OCI-LY3 (cell line): ENCODE data around the gene BCL6B.

Source experiments
- H2AFZ ChIP-seq: fragments of 200-600, 300-600 bp; shearing (Covaris generic); 2 replicates; pipeline ENCODE4 v1.6.0; 2014; ENCODE audit warnings: antibody characterized with exemption, low read depth, low read length
- H3K27ac ChIP-seq: fragments of 200-600, 300-600 bp; sonication (generic); 2 replicates; pipeline ENCODE4 v1.5.1; 2014; ENCODE audit warnings: mild to moderate bottlenecking, low read length, moderate library complexity, mixed read lengths
- H3K27me3 ChIP-seq: fragments of 200-600, 300-600 bp; sonication (generic); 2 replicates; pipeline ENCODE4 v1.6.1; 2014; ENCODE audit warnings: low read depth, low read length, mixed read lengths
- H3K36me3 ChIP-seq: fragments of 200-600, 300-600 bp; sonication (generic); replicated peaks from 2 replicates; pipeline ENCODE3; 2014; ENCODE audit warnings: low read depth, low read length, mixed read lengths
- H3K4me1 ChIP-seq: fragments of 300-600, 200-600 bp; sonication (generic); 2 replicates; pipeline ENCODE4 v1.6.1; 2014; ENCODE audit warnings: low read length, mixed read lengths
- H3K4me2 ChIP-seq: fragments of 200-600, 300-600 bp; sonication (generic); 2 replicates; pipeline ENCODE4 v1.6.1; 2014; ENCODE audit warnings: low read length, mixed read lengths
- H3K4me3 ChIP-seq: fragments of 300-600, 200-600 bp; sonication (generic); 2 replicates; pipeline ENCODE4 v1.5.1; 2014; ENCODE audit warnings: antibody characterized with exemption, mild to moderate bottlenecking, low read length, moderate library complexity
- H3K79me2 ChIP-seq: fragments of 300-600, 200-600 bp; shearing (Covaris generic); 2 replicates; pipeline ENCODE4 v1.6.1; 2014; ENCODE audit warnings: mild to moderate bottlenecking, low read length, mixed read lengths
- H3K9ac ChIP-seq: fragments of 300-600, 200-600 bp; shearing (Covaris generic); 2 replicates; pipeline ENCODE4 v1.6.0; 2014; ENCODE audit warnings: mild to moderate bottlenecking, low read length, moderate library complexity
- H3K9me3 ChIP-seq: fragments of 200-600, 300-600 bp; shearing (Covaris generic); 2 replicates; pipeline ENCODE4 v1.6.1; 2014; ENCODE audit warnings: low read length, mixed read lengths; ENCODE audit not compliant: insufficient read depth
- H4K20me1 ChIP-seq: fragments of 200-600, 300-600 bp; sonication (generic); 2 replicates; pipeline ENCODE4 v1.6.1; 2016; ENCODE audit warnings: low read length, mixed read lengths; ENCODE audit not compliant: insufficient read depth
- EZH2phosphoT487 ChIP-seq: fragments of 200-600 bp; shearing (Covaris generic); IDR thresholded peaks from 2 replicates; pipeline ENCODE4 v1.6.1; 2018; ENCODE audit warnings: antibody characterized with exemption, mixed run types, low read depth
- TF ChIP-seq, protein P1 (sequence below): fragments of 200-600, 300-600 bp; sonication (generic); IDR thresholded peaks from 2 replicates; pipeline ENCODE4 v1.5.1; 2014; ENCODE audit warnings: antibody characterized with exemption, low read length, low read depth

BCL6B gene

DNA sequence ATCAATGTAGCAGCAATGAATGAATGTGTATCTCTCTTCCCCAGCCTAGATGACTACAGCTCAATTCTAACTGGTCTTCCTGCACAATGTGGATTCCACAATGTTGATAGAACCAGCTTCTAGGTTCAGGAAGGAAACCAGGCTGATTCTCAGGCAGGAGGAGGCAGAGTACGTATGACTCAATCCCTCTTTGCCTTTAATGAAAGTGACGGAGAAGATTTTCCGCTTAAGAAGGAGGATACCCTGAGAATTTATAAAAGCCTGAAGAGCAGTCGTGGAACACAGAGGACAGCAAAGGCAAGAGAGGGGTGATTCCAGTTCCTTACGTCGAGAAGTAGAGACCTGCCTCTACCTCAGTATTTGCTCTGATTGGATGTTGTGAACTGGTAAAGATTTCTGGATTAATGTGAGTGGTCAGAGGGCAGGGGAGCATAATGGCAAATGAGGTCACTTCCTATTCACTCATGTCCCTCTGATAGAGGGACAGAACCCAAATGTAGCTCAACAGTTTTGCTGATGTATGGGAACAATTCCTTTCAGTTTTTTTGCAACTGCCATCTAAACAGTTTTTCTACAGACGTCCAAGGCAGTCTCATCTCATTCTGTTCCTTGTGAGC lies 36.1 kb downstream of the BCL6B start:
- H3K4me3 ChIP-seq = no peak overlapping the region
- no peak overlapping the region for H2AFZ ChIP-seq
- H3K79me2 ChIP-seq = no peaks in the 10 kb centered on the region
- no peak overlapping the region for H3K9ac ChIP-seq
- no peaks in the 10 kb centered on the region for H3K36me3 ChIP-seq
- TF ChIP-seq, protein P1, sequence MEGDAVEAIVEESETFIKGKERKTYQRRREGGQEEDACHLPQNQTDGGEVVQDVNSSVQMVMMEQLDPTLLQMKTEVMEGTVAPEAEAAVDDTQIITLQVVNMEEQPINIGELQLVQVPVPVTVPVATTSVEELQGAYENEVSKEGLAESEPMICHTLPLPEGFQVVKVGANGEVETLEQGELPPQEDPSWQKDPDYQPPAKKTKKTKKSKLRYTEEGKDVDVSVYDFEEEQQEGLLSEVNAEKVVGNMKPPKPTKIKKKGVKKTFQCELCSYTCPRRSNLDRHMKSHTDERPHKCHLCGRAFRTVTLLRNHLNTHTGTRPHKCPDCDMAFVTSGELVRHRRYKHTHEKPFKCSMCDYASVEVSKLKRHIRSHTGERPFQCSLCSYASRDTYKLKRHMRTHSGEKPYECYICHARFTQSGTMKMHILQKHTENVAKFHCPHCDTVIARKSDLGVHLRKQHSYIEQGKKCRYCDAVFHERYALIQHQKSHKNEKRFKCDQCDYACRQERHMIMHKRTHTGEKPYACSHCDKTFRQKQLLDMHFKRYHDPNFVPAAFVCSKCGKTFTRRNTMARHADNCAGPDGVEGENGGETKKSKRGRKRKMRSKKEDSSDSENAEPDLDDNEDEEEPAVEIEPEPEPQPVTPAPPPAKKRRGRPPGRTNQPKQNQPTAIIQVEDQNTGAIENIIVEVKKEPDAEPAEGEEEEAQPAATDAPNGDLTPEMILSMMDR = no peak
- TF ChIP-seq EZH2phosphoT487 = no peak
- H3K4me2 ChIP-seq = no peak overlapping the region
- H3K9me3 ChIP-seq = no peaks in the 10 kb centered on the region
- H3K27me3 ChIP-seq = peaks cover 5% of the 10 kb centered on the region; the same call in 1 of the 2 replicates
- no peaks in the 10 kb centered on the region for H3K4me1 ChIP-seq
- H3K27ac ChIP-seq = no peak overlapping the region
- H4K20me1 ChIP-seq = no peaks in the 10 kb centered on the region

- Histone ChIP-seq H3K4me3 (no peak overlapping the region), H3K4me1 (no peaks in the 10 kb centered on the region), H3K79me2 (no peaks in the 10 kb centered on the region), H3K27ac (no peak overlapping the region), H3K9ac (no peak overlapping the region), H3K9me3 (no peaks in the 10 kb centered on the region), H2AFZ (no peak overlapping the region), H3K27me3 (peaks cover 5% of the 10 kb centered on the region; the same call in 1 of the 2 replicates), H4K20me1 (no peaks in the 10 kb centered on the region), H3K36me3 (no peaks in the 10 kb centered on the region), H3K4me2 (no peak overlapping the region)
- TF ChIP-seq EZH2phosphoT487 = no peak
- TF ChIP-seq, protein P1 = no peak
These were observed 37.5 kb downstream of the BCL6B start for GRCh38 chr17:7060165-7060891.

DNA sequence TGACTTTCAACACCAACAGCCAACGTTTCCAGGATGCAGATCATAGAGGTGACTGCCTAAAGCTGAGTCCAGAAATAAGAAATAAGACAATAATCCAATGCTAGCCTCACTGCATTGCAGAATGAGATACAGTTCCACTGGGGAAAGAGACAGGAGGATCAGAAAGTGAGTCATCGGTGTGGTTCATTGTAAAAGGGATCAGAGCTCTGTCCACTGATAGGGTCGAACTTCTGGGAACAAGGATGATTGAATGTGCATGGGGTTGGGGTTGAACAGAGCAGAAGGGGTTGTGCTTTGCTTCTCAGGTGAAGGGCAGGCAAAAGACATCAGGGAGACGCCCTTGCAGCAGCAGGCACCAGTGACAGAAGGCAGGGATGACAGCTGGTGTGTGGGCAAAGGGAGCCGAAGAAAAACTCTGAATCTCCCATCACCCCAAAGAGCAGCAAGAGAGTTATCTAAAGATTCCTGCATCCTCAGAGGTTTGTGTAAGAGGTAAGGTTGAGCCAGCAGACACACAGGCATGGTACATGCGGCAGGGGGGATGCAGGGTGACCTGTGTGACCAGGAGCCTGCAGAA lies 40.8 kb downstream of the BCL6B start:
- H4K20me1 ChIP-seq = no peaks in the 10 kb centered on the region
- no peaks in the 10 kb centered on the region for H3K9me3 ChIP-seq
- H3K9ac ChIP-seq = no peak overlapping the region
- no peak overlapping the region for H2AFZ ChIP-seq
- H3K27ac ChIP-seq = no peak overlapping the region
- no peak overlapping the region for H3K4me2 ChIP-seq
- H3K79me2 ChIP-seq = no peaks in the 10 kb centered on the region
- no peaks in the 10 kb centered on the region for H3K36me3 ChIP-seq
- H3K4me1 ChIP-seq = no peaks in the 10 kb centered on the region
- TF ChIP-seq, protein P1 = no peak
- no peak for TF ChIP-seq EZH2phosphoT487
- H3K4me3 ChIP-seq = no peak overlapping the region
- H3K27me3 ChIP-seq = peaks cover 5% of the 10 kb centered on the region; the same call in 1 of the 2 replicates

GRCh38 chr17:7064261-7064660 lies 41.4 kb downstream of the BCL6B start:
- H3K4me2 ChIP-seq = no peak overlapping the region
- TF ChIP-seq EZH2phosphoT487 = no peak
- no peak overlapping the region for H2AFZ ChIP-seq

More at GRCh38 chr17:7064261-7064660, 41.4 kb downstream of the BCL6B start:
- H3K27ac ChIP-seq = no peak overlapping the region
- no peaks in the 10 kb centered on the region for H3K79me2 ChIP-seq
- H3K9ac ChIP-seq = no peak overlapping the region
- H3K27me3 ChIP-seq = peaks cover 5% of the 10 kb centered on the region; the same call in 1 of the 2 replicates
- no peak overlapping the region for H3K4me3 ChIP-seq
- H3K4me1 ChIP-seq = no peaks in the 10 kb centered on the region
- H4K20me1 ChIP-seq = no peaks in the 10 kb centered on the region
- H3K36me3 ChIP-seq = no peaks in the 10 kb centered on the region
- H3K9me3 ChIP-seq = no peaks in the 10 kb centered on the region
